HG02973 (cell line): Measurements from ENCODE around the gene ATPAF1.
"Not testable (repeated sequence)": the region's sequence is repeated elsewhere in the genome, so short reads cannot be mapped to it uniquely, and the experiment has no call there.

Experiments
- ATAC-seq: cut with Tn5 transposase; IDR thresholded peaks from one replicate; pipeline ENCODE4 v1.9.1; 2021; ENCODE audit warnings: moderate library complexity; ENCODE audit not compliant: unreplicated experiment

Gene ATPAF1

GRCh38 chr1:46667782-46668760 lies at the start of gene ATPAF1:
Gene ATPAF1 (minus strand): TSS chr1:46668364. CDS start chr1:46668322, 42 bp downstream.
- ATAC-seq: peak; percentile 73

GRCh38 chr1:46717654-46718053 lies 49.5 kb upstream of the ATPAF1 start:
- ATAC-seq: no peak

- no peak for ATAC-seq
These were observed 46.8 kb upstream of the ATPAF1 start for GRCh38 chr1:46714976-46715375.

GRCh38 chr1:46708121-46708520 lies 40.0 kb upstream of the ATPAF1 start:
- ATAC-seq: no peak

- ATAC-seq: no peak
These were observed 37.2 kb upstream of the ATPAF1 start for GRCh38 chr1:46705408-46705807.

GRCh38 chr1:46703927-46704641 lies 35.9 kb upstream of the ATPAF1 start:
- ATAC-seq: no peak

GRCh38 chr1:46699666-46700065 lies 31.5 kb upstream of the ATPAF1 start:
- ATAC-seq: no peak

- no peak for ATAC-seq
These were observed 28.9 kb upstream of the ATPAF1 start for GRCh38 chr1:46697053-46697452.

GRCh38 chr1:46694676-46695075 lies 26.5 kb upstream of the ATPAF1 start:
- not testable (repeated sequence) for ATAC-seq

- ATAC-seq: no peak
These were observed 24.9 kb upstream of the ATPAF1 start for GRCh38 chr1:46692811-46693770.

GRCh38 chr1:46691997-46692790 lies 24.0 kb upstream of the ATPAF1 start:
- no peak for ATAC-seq

- no peak for ATAC-seq
These were observed 22.8 kb upstream of the ATPAF1 start for GRCh38 chr1:46690931-46691421.

- ATAC-seq: no peak
These were observed 21.7 kb upstream of the ATPAF1 start for GRCh38 chr1:46689897-46690296.

- ATAC-seq: no peak
These were observed 21.2 kb upstream of the ATPAF1 start for GRCh38 chr1:46689356-46689755.

GRCh38 chr1:46687921-46688509 lies 19.9 kb upstream of the ATPAF1 start:
- no peak for ATAC-seq

- no peak for ATAC-seq
These were observed 19.0 kb upstream of the ATPAF1 start for GRCh38 chr1:46687093-46687659.

GRCh38 chr1:46686255-46686654 lies 18.1 kb upstream of the ATPAF1 start:
- no peak for ATAC-seq

GRCh38 chr1:46684670-46685069 lies 16.5 kb upstream of the ATPAF1 start:
- no peak for ATAC-seq

GRCh38 chr1:46682064-46682463 lies 13.9 kb upstream of the ATPAF1 start:
- ATAC-seq: no peak
